Measurements from ENCODE around the gene TFR2.

TFR2 gene

DNA sequence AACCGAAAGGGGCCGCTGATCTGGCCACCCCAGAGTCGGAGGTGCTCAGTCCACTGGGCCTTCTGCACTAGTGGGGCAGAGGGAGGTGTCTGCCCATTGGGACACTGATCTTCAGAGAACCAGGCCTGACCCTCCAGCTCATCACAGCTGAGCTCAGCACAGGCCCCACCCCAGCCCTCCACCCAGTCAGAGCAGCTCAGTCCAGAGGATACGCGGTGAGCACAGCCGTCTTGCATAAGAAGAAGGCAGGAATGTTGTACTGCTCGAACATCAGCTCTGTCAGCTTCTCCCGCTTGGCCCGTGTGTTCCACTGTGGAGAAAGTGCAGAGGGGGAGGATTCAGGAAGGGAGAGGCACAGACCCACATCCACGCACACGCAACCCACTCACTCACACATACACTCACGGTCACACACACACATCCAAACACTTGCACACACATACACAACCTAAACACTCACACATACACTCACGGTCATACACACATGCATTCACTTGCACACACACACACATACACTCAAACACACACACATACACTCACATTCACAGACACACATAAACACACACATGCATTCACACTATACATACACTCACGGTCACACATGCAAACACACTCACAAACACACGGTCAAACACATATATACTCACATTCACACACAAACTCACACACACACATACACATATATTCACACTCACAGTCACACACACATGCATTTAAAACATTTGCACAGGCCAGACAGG is 8.6 kb upstream of the TFR2 start:
- no peak for DNase-seq

DNA sequence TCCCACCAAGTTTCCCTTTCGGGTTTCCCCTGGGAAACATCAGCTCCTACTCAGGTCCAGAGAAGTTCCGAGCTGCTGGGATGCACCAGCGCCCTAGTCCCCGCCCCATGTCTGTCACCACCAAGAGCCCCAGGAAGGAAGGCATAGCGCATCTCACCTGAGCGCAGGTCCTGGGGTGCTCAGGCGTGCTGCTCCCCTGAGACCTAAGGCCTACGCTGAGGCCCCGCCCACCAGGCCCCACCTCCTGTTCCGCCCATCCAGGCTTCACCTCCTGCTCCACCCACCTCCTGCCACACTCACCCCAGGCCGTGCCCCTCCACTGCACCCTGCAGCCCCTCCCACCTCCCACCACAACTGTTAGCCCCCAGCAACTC is 1.2 kb upstream of the TFR2 start:
- DNase-seq = no peak

DNA sequence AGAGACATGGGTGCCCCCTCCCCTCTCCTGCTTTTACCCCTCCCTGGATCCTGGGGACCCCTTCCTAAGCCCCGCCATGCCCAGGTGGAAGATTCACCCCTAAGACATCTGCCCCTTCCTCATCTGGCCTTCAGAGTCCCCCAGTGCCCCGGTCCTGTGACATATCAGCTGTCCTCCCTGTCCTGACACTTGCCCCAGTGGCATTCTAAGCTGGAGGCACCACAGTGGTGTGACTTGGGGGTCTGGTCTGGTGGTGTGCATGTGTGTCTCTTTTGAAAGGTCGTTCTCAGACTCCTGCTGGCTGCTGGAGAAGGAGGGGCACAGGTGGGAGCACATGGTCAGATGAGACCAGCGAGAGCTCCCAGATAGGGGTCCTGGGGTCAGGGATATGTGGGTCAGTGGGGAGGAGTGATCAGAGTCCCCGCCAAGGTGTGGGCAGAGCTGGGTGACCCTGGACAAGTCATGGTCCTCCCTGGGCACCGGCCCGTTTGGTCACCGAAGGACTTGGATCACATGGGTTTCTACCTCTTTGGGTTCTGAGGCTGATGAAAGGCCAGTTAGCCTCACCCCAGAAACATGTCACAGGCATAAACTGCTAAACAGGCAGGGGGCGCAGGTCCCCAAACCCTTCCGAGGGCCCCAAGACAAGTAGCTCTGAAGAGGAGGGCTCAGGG is 645 bp upstream of the TFR2 start:
- DNase-seq = no peak

DNA sequence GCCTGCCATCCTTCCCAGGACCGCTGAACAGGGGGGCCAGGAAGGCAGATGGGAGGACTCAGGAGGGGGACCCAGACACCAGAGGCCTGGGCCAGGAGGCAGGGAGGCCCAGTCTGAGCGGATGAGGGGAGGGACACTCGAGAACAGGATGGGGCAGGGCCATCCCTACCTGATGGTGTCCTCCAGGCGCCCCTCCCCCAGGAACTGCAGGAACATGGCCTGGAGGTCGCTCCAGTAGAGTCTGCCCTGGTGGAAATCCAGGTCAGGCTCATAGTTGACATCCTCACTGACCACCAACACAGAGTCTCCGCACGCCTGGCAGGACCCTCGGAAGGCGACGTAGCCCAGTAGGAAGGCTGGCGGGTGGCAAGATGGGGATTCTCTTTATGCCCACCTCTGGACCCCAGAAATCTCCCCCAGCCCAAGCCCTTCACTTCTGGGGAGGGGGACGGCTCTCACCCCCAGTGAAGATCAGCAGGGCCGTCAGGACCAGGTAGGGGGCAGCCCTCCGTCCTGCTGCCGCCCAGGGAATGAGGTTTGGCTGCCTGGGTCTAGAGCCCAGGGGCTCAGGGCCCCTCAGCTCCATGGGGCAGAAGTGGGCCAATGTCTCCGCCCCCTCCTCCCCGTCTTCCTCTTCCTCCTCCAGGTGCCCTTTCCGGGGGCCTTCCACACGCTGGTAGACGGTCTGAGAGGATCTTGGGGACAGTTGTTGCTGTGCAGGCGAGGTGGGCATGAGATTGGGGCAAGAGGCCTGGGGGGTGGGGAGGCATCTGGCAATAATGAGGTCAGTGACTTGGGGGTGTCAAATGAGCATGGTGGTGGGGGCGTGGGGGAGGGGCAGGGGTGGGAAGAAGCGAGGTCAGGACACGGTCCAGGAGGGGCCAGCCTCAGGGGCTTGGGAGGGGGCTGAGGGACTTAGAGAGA is 573 bp downstream of the TFR2 start:
- no peak for DNase-seq

DNA sequence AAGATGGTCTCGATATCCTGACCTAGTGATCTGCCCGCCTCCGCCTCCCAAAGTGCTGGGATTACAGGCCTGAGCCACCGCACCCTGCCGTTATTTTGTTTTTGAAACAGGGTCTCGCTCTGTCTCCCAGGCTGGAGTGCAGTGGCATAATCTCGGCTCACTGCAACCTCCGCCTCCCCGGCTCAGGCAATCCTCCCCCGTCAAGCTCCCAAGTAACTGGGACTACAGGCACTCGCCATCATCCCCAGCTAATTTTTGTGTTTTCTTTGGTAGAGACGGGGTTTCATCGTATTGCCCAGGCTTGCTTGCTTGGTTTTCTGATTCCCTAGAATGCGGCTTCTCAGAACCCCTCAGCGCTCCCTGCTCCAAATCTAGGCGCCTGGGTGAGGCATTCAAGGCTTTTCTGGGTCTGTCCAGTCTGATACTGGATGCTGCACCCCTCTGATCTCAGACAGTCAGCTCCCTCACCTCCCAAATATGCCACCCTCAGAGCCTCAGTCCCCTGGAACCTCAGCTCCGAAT is 1.3 kb downstream of the TFR2 start:
- no peak for DNase-seq

DNA sequence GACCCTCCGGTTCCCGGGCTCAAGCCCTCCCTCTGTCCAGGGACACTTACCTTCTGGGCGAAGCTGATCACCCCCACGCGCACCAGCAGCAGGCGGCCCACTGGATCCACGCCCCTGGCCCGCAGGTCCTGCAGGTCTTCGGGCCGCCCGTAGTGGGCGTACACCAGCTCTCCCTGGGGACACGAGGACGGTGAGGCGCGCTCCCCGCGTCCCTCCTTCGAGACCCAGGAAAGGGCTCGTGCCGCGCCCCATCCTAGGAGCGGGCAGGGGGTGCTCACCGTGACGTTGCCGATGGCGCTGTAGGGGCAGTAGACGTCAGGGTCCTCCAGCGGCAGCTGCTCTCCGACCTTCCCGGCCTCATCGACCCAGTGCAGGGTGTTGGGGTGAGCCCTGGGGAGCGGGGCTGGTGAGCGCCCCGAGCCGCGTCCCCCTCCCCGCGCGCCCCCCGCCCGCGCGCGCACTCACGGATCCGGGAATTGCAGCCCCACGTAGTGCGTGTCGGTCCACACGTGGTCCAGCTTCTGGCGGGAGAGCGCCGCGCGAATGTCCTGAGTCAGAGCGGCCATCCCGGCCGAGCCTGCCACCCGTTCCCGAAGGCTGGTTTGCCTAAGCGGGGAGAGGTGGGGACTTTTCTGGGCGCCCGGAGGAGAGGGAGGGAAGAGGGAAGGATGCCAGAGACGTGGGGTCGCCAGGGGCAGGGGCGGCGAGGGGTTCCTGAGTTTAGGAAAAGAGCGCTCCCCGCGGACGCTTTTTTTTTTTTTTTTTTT is 8.2 kb downstream of the TFR2 start:
- DNase-seq = peak; percentile 47

DNA sequence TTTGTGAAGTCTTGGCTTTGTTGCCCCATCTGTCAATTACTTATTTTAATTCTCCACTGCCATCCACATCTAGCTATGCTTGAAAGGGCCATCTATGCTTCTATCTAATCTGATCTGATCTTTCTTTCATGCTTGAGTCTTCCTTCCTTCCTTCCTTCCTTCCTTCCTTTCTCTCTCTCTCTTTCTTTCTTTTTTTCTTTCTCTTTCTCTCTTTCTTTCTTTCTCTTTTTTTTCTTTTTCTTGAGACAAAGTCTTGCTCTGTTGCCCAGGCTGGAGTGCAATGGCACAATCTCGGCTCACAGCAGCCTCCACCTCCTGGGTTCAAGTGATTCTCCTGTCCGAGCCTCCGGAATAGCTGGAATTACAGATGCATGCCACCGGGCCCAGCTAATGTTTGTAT is 11.3 kb downstream of the TFR2 start:
- no peak for DNase-seq

DNA sequence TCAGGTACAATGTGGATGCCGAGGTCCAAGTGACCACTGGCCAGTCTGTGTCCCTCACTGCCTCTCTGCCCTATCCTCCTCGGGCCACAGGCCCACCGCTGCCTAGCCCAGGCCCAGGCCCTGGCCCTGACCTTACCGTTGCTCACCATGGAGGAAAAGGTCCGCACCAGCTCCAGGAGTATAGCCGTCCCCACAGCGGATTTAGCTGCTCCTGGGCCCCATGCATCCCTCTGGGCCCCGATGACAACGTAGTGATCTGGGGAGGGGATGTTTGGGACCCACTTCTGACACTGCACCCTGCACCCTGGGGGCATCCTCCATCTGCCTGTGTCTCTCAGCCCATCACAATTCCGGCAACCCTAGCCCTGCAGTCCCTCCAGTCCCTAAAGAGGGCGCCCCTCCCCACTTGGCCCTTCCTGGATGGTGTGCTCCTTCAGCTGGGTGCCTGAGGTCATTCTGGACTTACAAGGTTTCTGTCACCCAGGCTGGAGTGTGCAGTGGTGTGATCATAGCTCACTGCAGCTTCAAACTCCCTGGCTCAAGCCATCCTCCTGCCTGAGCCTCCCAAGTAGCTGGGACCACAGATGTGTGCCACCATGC is 12.1 kb downstream of the TFR2 start:
- no peak for DNase-seq

DNA sequence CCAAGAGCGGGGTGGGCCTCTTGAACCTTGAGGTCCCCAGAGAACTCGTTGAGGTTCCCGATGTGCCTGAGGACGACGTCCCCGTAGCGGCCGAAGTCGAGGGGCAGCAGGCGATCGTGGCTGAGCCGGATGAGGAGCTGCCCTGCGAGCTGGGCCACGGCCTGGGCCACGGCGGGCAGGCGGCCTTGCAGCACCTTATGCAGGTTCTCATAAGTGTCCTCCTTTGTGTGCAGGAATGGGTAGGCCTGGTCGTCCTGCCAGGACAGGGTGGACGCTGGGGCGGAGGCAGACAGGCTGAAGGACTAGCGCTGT is 14.2 kb downstream of the TFR2 start:
- DNase-seq = no peak

DNA sequence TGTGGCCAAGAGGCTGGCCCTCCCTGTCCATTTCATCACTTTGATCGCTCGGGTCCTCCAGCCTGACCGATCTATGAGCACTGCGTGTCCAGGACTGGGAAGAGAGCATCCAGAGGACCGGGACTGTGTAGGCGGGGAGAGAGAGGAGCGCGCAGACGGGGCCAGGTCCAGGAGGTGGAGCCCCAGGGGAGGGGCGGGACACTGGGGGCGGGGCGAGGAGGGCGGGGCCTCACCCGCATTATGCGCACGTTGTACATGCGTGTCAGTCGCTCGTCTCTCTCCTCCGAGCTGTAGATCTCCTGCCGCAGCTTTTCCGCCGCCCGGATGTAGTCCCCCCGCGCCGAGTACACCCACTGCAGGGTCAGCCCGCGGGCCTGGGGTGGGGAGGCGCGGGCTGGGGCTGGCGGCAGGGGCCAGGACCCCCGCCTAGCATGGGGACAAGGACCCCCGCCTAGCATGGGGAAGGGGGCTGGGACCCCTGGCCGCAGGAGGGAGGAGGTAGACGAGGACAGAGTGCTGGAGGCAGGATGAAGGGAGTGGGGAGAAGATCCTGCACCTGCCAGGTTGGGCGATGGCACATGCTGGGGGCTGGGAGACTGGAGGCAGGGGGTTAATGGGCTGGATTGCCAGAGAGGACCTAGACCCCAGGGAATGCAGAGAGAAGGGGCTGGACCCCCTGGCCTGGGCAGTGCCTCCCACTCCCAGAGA is 14.7 kb downstream of the TFR2 start:
- DNase-seq = peak; percentile 54

DNA sequence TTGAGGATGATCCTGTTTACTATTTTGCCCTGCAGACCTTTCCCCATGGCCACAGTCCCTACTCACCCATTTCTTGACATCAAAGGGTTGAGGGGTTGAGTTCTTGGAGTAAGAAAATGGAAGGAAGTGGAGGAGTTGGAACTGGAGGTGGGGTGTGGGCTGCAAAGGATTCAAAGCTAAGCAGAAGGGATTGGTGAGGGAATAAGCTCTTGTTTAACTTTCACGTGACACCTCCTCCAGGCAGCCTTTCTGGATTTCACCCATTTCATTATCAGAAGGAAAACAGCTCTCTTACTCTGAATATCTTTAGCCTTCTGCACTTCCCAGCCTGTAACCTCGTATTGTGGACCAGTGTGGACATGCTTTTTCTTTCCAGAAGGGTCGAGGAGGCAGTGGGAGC is 15.3 kb downstream of the TFR2 start:
- DNase-seq = no peak

DNA sequence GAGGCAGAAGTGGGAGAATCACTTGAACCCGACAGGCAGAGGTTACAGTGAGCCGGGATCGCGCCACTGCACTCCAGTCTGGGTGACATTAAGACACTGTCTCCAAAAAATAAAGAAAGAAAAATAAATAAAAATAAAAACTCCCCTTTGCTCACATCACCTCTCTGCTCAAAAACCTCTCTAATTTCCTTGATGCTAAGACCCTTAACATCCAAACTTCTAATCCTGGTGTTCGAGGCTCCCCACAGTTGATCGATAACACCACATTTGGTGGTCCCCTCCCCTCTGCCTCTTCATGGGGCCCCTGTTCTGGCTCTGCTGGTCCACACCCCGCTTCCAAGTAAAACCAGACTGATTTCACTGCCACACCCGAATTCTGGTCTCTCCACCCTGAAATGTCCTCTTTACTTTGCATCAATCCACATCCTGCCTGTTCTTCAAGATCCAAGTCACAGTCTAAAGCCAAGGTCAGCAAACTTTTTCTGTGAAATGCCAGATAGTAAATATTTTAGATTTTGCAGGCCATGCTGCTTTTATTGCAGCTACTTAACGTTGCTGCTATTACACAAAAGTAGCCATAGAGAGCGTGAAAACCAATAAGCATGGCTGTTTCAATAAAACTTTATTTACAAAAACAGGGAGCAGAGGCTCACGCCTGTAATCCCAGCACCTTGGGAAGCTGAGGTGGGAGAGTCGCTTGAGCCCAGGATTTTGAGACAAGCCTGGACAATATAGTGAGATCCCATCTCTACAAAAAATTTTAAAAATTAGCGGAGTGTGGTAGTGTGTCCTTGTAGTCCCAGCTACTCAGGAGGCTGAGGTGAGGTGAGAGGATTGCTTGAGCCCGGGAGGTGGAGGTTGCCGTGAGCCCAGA is 17.2 kb downstream of the TFR2 start:
- no peak for DNase-seq

DNA sequence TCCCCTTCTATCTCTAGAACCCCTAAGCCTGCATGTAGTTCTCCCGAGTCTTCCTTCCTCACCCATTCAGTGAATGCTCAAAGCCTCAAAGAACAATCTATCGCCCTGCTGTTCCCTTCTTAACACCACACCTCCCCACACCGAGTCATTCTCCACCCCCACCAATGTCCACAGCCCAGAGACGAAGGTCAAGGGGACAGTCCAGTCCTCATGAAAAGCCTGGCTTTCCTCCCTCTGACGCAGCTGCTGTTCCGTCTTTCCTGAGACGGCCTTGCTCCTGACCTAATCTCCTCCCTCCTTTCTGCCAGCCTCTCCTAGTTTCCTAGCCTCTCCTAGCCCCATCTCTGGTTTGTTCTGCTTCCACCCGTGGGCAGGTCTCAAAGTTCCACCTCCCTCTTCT is 19.8 kb downstream of the TFR2 start:
- DNase-seq = no peak

DNA sequence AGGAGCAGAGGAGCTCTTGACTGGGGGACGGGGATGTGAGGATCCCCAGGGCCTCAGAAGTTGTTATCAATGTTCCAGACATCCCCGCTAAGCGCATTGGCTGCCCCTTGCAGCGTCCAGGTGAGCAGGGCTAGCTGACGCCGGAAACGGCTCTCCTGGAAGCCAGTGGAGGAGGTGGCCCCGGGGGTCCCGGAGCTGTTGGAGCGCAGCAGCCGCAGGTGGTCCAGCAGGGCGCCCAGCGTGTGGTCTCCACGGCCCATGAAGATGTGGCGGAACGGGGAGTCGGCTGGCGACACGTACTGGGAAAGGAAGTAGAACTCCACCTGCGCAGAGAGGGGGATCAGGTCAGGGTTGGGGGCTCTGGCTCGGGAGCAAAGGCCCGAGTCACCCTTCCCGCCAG is 20.5 kb downstream of the TFR2 start:
- no peak for DNase-seq

DNA sequence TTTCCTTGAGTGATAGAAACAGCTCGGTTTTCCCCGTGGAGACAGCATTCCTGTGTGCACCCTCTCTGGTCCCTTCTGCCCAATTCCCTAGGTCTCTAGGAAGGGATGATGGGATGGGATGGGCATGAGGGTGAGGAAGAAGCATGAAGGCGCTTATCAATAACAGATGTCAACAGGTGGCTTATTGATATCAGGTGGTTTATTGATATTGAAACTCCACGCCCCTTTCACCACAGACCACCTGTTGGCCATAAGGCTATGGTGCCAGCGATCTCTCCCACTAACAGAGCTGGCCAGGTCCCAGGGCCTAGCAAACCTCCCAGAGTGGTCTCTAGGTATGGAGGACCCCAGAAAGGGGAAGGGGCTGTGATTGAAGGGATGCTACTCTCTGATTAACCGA is 21.1 kb downstream of the TFR2 start:
- DNase-seq = no peak

DNA sequence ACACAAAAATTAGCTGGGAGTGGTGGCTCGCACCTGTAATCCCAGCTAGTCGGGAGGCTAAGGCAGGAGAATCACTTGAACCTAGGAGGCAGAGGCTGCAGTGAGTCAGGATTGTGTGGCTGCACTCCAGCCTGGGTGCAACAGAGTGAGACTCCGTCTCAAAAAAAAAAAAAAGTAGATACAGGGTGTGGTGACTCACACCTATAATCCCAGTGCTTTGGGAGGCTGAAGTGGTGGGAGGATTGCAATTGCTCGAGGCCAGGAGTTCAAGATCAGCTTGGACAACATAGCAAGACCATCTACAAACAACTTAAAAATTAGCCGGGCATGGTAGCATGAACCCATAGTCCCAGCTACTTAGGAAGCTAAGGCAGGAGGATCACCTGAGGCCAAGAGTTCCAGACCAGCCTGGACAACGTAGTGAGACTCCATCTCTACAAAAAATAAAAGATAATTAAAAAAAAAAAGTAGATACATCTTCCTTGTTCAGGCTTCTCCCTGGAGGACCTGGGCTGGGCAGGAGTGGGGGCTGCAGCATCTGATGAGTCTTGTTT is 27.0 kb downstream of the TFR2 start:
- no peak for DNase-seq

DNA sequence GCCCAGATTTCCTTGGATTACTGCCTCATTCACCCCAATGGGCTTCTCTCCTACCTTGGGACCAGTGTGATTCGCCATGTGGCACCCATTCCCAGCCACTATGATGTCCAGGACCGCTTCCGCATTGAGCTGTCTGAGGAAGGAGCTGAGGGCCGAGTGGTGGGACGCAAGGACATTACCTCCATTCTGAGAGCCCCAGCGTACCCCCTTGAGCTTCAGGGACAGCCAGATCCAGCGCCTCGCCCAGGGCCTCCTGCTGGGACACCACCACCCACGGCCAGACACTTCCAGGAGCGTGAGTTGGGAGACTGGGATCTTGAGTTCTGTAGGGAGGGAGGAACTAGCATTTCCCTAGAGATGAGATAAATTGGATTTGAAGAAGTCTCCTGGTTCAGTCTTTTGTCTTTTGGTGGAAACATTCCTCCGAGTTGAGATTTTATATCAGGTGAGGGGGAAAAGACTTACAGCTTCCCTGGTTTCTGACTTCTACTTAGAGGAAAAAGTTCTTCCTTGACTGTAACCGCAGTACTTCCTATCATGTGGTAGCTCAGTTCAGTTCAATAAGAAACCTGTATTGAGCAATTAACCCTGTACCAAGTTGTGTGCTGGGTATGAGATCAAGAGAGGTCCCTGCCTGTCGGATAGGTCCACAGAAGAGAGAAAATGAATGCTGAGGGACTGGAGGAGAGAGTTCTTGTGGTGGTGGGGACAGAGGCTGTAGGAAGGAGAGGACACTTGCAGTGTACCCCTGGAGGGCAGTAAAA is 27.8 kb downstream of the TFR2 start:
- DNase-seq = no peak

DNA sequence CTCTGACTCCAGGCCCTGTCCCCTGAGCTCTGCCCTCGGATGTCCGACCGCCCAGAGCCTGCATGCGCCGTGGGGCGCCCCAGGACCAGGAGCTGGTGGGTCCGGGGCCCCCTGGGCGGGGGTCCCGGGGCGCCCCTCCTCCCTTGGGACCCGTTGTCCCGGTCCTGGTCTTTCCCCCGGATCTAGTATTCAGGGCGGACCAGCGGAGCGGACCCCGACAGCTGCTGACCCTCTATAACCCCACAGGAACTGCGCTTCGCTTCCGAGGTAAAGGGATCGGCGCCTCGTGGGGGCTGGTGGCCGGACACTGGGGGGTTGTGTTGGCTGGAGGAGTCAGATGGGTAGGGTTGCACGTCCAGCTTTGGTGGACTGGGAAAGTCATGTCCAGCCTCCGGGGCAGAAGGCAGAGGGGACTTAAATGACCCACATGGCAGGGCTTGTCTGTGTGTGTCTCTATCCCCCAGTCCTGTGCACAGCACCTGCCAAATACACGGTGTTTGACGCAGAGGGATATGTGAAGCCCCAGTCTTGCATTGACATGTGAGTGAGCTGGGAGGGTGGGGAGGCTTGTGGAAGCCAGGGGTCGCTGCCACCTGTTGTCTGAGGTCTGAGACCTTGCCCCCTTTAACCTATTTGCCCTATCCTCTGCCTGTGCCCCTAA is 28.5 kb downstream of the TFR2 start:
- no peak for DNase-seq
